Epithelial cell of prostate (primary cell): ENCODE data around the gene NKX1-1.
"Not testable (repeated sequence)": the region's sequence is repeated elsewhere in the genome, so short reads cannot be mapped to it uniquely, and the experiment has no call there.

ENCODE experiments used
- DNase-seq: peaks from one replicate; pipeline ENCODE4 v3.0.0-alpha.2; 2011; ENCODE audit warnings: low read depth, low spot score
- H3K27ac ChIP-seq: fragments of 450-650 bp; 2 replicates; pipeline ENCODE4 v1.5.1; 2017; ENCODE audit warnings: mild to moderate bottlenecking

Gene NKX1-1

GRCh38 chr4:1376391-1376840 is 29.8 kb downstream of the NKX1-1 start:
- no peak for DNase-seq
- no peak overlapping the region for H3K27ac ChIP-seq

- no peak overlapping the region for H3K27ac ChIP-seq
- no peak for DNase-seq
Measured at GRCh38 chr4:1375761-1376322, 30.4 kb downstream of the NKX1-1 start.

- DNase-seq, result no peak
- H3K27ac ChIP-seq, result no peak overlapping the region
Measured at GRCh38 chr4:1375051-1375721, 31.1 kb downstream of the NKX1-1 start.

- H3K27ac ChIP-seq, result no peak overlapping the region
- no peak for DNase-seq
Measured at GRCh38 chr4:1374706-1375045, 31.6 kb downstream of the NKX1-1 start.

- DNase-seq, result no peak
- H3K27ac ChIP-seq, result no peak overlapping the region
Measured at GRCh38 chr4:1373892-1374705, 32.1 kb downstream of the NKX1-1 start.

- not testable (repeated sequence) for H3K27ac ChIP-seq, DNase-seq
Measured at GRCh38 chr4:1372576-1372975, 33.7 kb downstream of the NKX1-1 start.

GRCh38 chr4:1371176-1372165 is 34.8 kb downstream of the NKX1-1 start:
- no peak for DNase-seq

GRCh38 chr4:1370321-1371124 is 35.7 kb downstream of the NKX1-1 start:
- no peak overlapping the region for H3K27ac ChIP-seq
- DNase-seq, result no peak

More at GRCh38 chr4:1371176-1372165, 34.8 kb downstream of the NKX1-1 start:
- no peak overlapping the region for H3K27ac ChIP-seq

GRCh38 chr4:1369479-1370079 is 36.7 kb downstream of the NKX1-1 start:
- no peak for DNase-seq
- no peak overlapping the region for H3K27ac ChIP-seq

- DNase-seq, result no peak
- no peak overlapping the region for H3K27ac ChIP-seq
Measured at GRCh38 chr4:1369091-1369450, 37.2 kb downstream of the NKX1-1 start.

- H3K27ac ChIP-seq, result no peak overlapping the region
- DNase-seq, result no peak
Measured at GRCh38 chr4:1368421-1369090, 37.7 kb downstream of the NKX1-1 start.

- DNase-seq, result no peak
- H3K27ac ChIP-seq, result no peak overlapping the region
Measured at GRCh38 chr4:1367936-1368289, 38.3 kb downstream of the NKX1-1 start.

- no peak overlapping the region for H3K27ac ChIP-seq
Measured at GRCh38 chr4:1367230-1367935, 38.9 kb downstream of the NKX1-1 start.

GRCh38 chr4:1366371-1367229 is 39.6 kb downstream of the NKX1-1 start:
- no peak for DNase-seq
- H3K27ac ChIP-seq, result no peak overlapping the region

More at GRCh38 chr4:1367230-1367935, 38.9 kb downstream of the NKX1-1 start:
- DNase-seq, result no peak

GRCh38 chr4:1365271-1366178 is 40.7 kb downstream of the NKX1-1 start:
- DNase-seq, result no peak
- no peak overlapping the region for H3K27ac ChIP-seq

- H3K27ac ChIP-seq, result no peak overlapping the region
- no peak for DNase-seq
Measured at GRCh38 chr4:1364748-1365147, 41.5 kb downstream of the NKX1-1 start.
